ENCODE results near the gene MRC2.

MRC2 gene

DNA sequence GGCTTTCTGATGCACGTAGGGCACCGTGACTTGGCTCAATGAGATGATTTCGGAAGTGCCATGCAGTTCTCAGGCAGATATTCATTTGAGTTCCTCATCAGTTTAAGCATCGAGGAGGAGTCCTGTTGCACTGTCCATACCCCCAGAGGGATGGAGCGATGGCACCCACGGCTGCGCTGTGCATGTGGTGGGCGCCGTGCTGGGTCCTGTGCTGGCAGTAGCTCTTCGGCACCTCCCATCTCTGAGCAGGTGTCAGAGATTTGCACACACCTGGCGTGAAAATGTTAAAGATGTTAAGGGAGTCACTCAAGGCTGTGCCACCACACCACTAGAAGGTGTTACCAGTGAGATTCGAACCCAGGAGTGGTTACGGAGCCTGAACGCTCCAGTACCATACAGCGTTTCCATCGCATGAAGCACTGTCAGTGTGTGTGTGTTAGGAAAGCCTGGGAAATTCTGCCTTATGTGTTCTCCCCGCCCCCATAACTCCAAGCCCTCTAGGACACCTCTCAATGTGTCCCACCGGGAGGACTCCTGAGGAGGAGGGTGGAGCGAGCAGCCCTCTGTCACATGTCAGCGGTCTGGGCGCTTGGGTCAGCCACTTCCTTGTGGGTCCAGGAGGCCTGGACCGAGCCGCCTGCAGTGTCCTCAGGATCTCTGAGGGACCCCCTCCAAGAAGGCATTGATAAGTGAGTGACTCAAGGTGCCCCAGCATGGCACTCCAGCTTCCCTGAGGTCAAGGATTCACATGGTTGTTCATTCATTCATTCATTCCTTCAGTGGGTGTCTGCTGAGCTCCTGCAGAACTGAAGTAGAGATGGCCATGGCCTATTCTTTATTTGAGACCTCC, 3.8 kb downstream of the MRC2 start:
- no peak for DNase-seq (ENCODE audit: low read depth in 2 of 3, low spot score in 1 of 3)

- DNase-seq (ENCODE audit: low read depth in 2 of 3, low spot score in 1 of 3), result no peak
Measured at GRCh38 chr17:62631936-62632924, 4.8 kb downstream of the MRC2 start.

DNA sequence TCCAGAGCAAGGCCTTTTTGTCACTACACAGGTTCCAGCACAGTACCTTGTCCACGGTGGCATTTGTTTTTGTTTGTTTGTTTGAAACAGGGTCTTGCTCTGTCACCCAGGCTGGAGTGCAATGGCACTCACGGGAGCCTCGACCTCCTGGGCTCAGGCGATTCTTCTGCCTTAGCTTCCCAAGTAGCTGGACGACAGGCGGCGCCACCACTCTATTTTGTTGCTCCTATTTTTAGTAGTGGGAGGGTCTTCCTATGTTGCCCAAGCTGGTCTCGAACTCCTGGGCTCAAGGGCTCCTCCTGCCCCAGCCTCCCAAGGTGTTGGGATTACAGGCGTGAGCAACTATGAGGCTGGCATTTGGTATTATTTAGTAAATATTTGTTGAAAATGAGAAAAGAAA, 10.3 kb downstream of the MRC2 start:
- DNase-seq (ENCODE audit: low read depth in 2 of 3, low spot score in 1 of 3), result no peak

DNA sequence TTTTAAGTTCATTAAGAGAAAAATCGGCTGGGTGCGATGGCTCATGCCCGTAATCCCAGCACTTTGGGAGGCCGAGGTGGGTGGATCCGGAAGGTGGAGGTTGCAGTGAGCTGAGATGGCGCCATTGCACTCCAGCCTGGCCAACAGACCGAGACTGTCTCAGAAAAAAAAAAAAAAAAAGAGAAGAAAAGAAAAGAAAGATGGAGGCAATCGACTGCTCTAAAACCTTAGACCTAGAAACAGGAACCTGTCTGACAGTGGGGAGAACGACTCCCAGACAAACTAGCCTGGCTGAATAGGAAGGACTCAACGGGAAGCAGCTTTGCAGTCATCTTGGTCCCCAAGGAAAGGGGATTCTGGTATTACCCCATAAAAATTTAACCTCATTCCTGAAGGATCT, 13.7 kb downstream of the MRC2 start:
- no peak for DNase-seq (ENCODE audit: low read depth in 2 of 3, low spot score in 1 of 3)

DNA sequence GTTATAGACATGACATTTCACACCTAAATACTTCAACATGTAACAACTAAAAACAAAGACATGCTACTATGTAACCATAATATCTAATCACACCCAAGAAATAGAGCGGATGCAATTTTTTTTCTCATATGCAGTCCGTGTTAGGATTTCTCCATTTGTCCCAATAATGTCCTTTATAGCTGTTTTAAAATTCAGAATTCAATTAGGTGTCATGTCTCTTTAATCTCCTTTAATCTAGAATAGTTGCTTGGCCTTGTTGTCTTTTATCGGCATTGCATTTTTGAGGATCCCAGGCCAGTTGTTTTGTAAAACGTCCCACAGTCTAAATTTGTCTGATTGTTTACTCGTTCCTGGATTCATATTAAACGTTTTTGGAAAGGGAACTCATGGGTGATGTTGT, 14.5 kb downstream of the MRC2 start:
- DNase-seq (ENCODE audit: low read depth in 2 of 3, low spot score in 1 of 3), result no peak

- DNase-seq (ENCODE audit: low read depth in 2 of 3, low spot score in 1 of 3), result no peak
Measured at GRCh38 chr17:62643496-62643895, 16.0 kb downstream of the MRC2 start.

DNA sequence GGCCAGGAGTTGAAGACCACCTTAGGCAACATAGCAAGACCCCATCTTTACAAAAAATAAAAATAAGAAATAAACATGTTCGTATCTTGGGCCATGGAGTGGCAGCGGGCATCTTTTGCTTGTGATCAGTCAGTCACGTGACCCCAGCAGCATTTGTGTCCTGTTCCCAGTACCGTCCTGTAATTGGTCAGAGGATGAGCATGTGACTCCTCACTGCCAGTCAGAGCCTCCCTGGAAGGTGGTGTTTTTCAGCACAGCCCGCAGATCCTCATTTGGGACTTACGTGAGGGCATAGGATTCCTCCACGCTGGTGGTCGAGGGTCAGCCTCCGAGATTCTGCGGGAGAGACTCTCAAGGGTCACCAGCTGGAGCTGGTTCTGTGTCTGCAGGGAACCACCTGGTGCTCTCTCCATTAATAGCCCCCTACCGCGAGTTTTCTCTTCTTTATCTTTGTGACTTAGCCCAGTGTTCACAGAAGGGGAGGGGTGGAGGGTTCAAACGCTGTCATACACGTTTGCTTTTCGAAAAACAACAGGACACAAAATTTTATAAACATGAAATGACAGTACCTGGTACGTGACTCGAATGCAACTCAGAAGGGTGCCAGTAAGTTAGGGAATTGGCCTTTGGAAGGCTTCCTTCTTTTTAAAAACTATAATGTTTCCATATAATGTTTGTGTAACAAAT, 17.2 kb downstream of the MRC2 start:
- DNase-seq (ENCODE audit: low read depth in 2 of 3, low spot score in 1 of 3), result no peak

DNA sequence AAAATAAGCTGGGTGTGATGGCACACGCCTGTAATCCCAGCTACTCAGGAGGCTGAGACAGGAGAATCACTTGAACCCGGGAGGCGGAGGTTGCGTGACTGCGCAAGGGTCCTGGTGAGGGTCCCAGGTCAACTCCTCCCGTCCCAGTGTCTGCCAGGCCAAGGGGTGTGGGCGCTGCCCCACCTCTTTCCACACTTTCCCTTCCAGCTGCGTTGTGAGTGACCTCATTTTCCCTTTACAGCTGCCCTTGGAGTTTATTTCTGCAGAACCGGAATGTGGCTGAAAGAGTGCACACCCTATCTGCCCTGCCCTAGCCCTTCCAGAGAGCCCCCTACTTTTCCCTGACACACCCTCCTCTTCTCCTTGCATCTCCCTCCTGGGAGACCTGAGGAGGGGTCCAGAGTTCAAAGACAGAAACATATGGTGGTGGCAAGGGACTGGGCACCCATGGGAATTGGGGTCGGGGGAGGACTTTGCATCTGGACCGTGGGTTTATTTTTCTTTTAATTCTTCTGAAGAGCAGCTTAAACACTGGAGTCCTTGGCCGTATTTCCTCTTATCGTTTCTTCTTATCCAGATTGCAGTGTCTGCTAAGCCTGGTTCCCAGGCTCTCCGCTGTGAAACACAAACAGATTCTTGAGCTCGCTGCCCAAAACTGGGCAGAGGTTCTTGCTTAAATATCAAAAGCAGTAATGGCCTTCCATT, 20.9 kb downstream of the MRC2 start:
- no peak for DNase-seq (ENCODE audit: low read depth in 2 of 3, low spot score in 1 of 3)

DNA sequence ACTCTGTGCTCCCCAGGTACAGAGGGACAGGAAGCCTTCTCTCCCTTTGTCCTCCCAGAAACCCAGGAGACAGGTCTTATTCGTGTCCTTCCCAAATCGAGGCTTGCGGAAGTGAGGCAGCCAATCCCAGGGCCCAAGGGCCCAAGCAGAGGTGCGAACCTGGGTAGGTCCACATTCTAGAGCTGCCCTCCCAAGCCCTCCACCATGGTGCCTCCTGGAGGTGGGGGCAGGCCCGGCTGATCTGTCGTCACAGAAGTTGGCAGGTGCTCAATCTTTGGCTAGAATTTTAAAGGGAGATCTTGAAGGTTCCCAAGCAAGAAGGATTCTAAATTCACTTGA, 21.5 kb downstream of the MRC2 start:
- DNase-seq (ENCODE audit: low read depth in 2 of 3, low spot score in 1 of 3), result no peak

GRCh38 chr17:62649570-62649969, 22.1 kb downstream of the MRC2 start:
- no peak for DNase-seq (ENCODE audit: low read depth in 2 of 3, low spot score in 1 of 3)

- DNase-seq (ENCODE audit: low read depth in 2 of 3, low spot score in 1 of 3), result no peak
Measured at GRCh38 chr17:62650587-62650986, 23.1 kb downstream of the MRC2 start.

GRCh38 chr17:62652251-62653001, 25.0 kb downstream of the MRC2 start:
- peak in 1 of 3 donors; percentile 22 for DNase-seq (ENCODE audit: low read depth in 2 of 3, low spot score in 1 of 3)

- DNase-seq (ENCODE audit: low read depth in 2 of 3, low spot score in 1 of 3), result peak; percentile 91 to 95 (median 93)
Measured at GRCh38 chr17:62653002-62653825, 25.7 kb downstream of the MRC2 start.

- no peak for DNase-seq (ENCODE audit: low read depth in 2 of 3, low spot score in 1 of 3)
Measured at GRCh38 chr17:62653826-62654761, 26.6 kb downstream of the MRC2 start.

DNA sequence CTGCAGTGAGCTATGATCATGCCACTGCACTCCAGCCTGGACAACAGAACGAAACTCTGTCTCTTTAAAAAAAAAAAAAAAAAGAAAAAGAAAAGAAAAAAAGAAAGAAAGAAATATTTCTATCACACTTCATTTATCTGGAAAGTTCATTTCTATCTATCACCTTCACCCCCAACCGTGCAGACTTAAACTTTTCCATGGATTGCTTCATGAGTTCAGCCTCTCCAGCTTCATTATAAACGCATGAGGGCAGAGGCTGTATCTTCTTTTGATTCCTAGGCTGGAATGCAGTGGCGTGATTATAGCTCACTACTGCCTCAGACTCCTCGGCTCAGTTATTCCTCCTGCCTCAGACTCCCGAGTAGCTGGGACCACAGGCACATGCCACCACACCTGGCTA, 28.2 kb downstream of the MRC2 start:
- DNase-seq (ENCODE audit: low read depth in 2 of 3, low spot score in 1 of 3), result no peak

DNA sequence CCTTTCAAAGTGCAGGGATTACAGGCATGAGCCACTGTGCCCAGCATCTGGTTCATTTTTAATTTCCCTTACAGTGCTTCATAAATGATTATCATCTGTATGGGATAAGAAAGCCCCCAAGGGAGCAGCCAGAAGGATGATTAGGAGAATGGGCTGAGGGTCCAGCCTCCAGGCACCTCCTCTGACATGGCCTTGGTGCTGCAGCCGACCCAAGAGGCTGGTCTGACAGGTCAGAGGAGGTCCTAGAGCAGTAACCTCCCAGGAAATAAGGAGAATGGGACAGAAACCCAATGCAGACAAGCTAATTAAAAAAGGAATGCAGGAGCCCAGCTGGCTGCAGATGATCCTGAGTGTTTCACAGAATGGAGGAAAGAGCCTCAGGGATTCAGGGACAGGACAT, 29.0 kb downstream of the MRC2 start:
- no peak for DNase-seq (ENCODE audit: low read depth in 2 of 3, low spot score in 1 of 3)

- no peak for DNase-seq (ENCODE audit: low read depth in 2 of 3, low spot score in 1 of 3)
Measured at GRCh38 chr17:62657145-62657665, 29.7 kb downstream of the MRC2 start.

- DNase-seq (ENCODE audit: low read depth in 2 of 3, low spot score in 1 of 3), result no peak
Measured at GRCh38 chr17:62657690-62658089, 30.2 kb downstream of the MRC2 start.
